Measurements from ENCODE around the gene MIB1.

DNA sequence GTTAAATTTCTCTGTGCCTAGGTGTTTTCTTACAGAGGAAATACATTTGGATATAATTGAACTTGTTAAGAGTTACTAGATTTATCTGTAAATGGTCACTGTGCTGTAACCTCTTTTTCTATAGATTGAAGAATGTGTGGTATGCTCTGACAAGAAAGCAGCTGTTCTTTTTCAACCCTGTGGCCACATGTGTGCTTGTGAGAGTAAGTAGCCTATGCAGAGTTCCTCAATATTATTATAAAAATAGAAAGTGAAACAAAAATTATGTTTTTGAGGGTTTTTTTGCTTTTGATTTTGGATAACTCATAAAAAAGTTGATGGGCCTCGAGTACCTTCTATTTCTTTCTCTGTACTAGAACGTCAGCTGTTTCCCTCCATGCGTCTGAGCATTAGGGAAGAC is 112.4 kb downstream of the MIB1 start:
- TF ChIP-seq, protein P1, sequence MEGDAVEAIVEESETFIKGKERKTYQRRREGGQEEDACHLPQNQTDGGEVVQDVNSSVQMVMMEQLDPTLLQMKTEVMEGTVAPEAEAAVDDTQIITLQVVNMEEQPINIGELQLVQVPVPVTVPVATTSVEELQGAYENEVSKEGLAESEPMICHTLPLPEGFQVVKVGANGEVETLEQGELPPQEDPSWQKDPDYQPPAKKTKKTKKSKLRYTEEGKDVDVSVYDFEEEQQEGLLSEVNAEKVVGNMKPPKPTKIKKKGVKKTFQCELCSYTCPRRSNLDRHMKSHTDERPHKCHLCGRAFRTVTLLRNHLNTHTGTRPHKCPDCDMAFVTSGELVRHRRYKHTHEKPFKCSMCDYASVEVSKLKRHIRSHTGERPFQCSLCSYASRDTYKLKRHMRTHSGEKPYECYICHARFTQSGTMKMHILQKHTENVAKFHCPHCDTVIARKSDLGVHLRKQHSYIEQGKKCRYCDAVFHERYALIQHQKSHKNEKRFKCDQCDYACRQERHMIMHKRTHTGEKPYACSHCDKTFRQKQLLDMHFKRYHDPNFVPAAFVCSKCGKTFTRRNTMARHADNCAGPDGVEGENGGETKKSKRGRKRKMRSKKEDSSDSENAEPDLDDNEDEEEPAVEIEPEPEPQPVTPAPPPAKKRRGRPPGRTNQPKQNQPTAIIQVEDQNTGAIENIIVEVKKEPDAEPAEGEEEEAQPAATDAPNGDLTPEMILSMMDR (IDR thresholded peaks at IDR 0.05; ENCODE audit: insufficient read depth, low read length, poor library complexity, severe bottlenecking), result no peak
- TF ChIP-seq EZH2phosphoT487 (conservative IDR thresholded peaks at IDR 0.05; ENCODE audit: low read length), result no peak

Data from SU-DHL-6 (cell line).